ENCODE data around the gene CCNH. TPM values are rescaled to one million over a fixed set of nuclear protein-coding genes. Genes with fewer than 3 reads are reported as not detected.

Gene CCNH
- total RNA-seq, 1 donor from 2014 or later = 23.1 TPM

DNA sequence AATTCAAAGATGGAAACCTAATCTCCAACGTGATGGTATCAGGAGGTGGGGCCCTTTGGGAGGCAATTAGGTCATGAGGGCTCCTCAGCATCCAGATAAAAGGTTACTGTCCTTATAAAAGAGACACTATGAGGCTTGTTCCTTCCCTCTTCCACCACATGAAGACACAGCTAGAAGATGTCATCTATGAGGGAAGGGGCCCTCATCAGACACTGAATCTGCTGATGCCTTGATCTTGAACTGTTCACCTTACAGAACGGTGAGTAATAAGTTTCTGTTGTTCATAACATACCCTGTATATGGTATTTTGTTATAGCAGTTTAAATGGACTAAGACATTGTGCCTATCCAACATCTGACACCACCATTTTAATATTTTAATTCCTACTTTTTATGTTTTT is 19.7 kb upstream of the CCNH start:
- peaks cover 28% of the 10 kb centered on the region for H3K27me3 Mint-ChIP-seq (ENCODE audit: low read depth)
- H3K4me3 Mint-ChIP-seq (ENCODE audit: unreplicated experiment) = no peak overlapping the region
- no peaks in the 10 kb centered on the region for H3K36me3 Mint-ChIP-seq (ENCODE audit: low read depth)
- no peaks in the 10 kb centered on the region for H3K4me1 Mint-ChIP-seq (ENCODE audit: low read depth)
- no peak overlapping the region for H3K27ac Mint-ChIP-seq (ENCODE audit: unreplicated experiment)
- no peak for DNase-seq (ENCODE audit: low spot score)
- H3K9me3 Mint-ChIP-seq (ENCODE audit: low read depth) = no peaks in the 10 kb centered on the region
- no peak for TF ChIP-seq CTCF (IDR thresholded peaks at IDR 0.05)

DNA sequence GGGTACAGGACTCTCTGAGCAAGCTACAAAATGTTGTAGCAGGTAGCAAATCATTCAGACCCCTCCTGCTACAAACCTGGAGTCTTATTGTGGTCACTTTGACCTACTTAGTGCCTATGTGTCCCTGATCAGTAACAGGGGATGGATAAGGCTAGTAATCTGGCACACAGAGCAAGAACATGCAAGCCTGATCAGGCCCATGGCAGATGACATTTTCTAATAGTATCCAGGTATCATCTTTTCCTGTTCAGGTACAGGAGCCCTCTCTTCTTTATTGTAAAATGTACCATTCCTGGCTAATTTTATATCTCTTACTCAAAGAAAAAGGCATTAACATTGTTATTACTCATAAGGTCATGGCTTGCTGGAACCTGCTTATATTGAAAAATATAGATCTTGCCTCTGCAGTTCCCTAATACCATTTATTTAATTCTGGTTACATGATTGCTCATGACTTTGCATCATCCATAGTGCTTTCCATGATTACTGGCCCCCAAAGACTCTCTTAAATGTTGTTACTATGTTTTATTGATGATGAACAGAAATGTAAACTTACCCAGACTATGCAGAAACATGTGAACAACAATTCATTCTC is 18.2 kb upstream of the CCNH start:
- H3K27ac Mint-ChIP-seq (ENCODE audit: unreplicated experiment) = no peak overlapping the region
- peaks cover 30% of the 10 kb centered on the region for H3K27me3 Mint-ChIP-seq (ENCODE audit: low read depth)
- DNase-seq (ENCODE audit: low spot score) = no peak
- H3K4me3 Mint-ChIP-seq (ENCODE audit: unreplicated experiment) = no peak overlapping the region
- H3K4me1 Mint-ChIP-seq (ENCODE audit: low read depth) = no peaks in the 10 kb centered on the region
- no peak for TF ChIP-seq CTCF (IDR thresholded peaks at IDR 0.05)
- H3K9me3 Mint-ChIP-seq (ENCODE audit: low read depth) = peaks cover 5% of the 10 kb centered on the region
- H3K36me3 Mint-ChIP-seq (ENCODE audit: low read depth) = no peaks in the 10 kb centered on the region

GRCh38 chr5:87423755-87424154 is 11.0 kb upstream of the CCNH start:
- Mint-ChIP-seq H3K4me1 (ENCODE audit: low read depth) (no peaks in the 10 kb centered on the region), H3K27ac (ENCODE audit: unreplicated experiment) (no peak overlapping the region), H3K27me3 (ENCODE audit: low read depth) (peaks cover 5% of the 10 kb centered on the region), H3K4me3 (ENCODE audit: unreplicated experiment) (no peak overlapping the region), H3K36me3 (ENCODE audit: low read depth) (no peaks in the 10 kb centered on the region), H3K9me3 (ENCODE audit: low read depth) (peaks cover 5% of the 10 kb centered on the region)
- no peak for DNase-seq (ENCODE audit: low spot score)
- TF ChIP-seq CTCF (IDR thresholded peaks at IDR 0.05) = no peak

DNA sequence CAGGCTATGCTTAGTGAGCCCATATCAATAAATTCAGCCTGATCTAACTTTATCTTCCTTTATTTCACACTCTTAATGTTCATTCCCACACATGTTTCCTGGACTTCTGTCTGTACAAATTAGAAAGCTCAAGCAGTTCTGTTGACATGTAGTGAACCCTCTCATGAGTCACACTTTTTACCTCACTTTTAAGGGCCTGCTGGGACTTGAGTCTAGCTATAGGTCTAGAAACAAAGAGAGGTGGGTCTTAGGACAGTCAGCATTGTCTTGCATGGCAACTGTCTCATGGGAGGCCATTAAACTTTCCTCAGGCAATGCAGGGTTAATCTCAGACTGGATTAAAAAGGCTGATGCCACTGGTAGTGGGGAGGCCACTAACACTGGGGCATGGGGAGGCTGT is 8.6 kb upstream of the CCNH start:
- no peaks in the 10 kb centered on the region for H3K27me3 Mint-ChIP-seq (ENCODE audit: low read depth)
- H3K9me3 Mint-ChIP-seq (ENCODE audit: low read depth) = no peaks in the 10 kb centered on the region
- DNase-seq (ENCODE audit: low spot score) = no peak
- H3K4me1 Mint-ChIP-seq (ENCODE audit: low read depth) = no peaks in the 10 kb centered on the region
- no peak for TF ChIP-seq CTCF (IDR thresholded peaks at IDR 0.05)
- no peak overlapping the region for H3K4me3 Mint-ChIP-seq (ENCODE audit: unreplicated experiment)
- H3K36me3 Mint-ChIP-seq (ENCODE audit: low read depth) = no peaks in the 10 kb centered on the region
- H3K27ac Mint-ChIP-seq (ENCODE audit: unreplicated experiment) = no peak overlapping the region

GRCh38 chr5:87418506-87418905 is 5.8 kb upstream of the CCNH start:
- TF ChIP-seq CTCF (IDR thresholded peaks at IDR 0.05) = no peak

More at GRCh38 chr5:87418506-87418905, 5.8 kb upstream of the CCNH start:
- Mint-ChIP-seq H3K27me3 (ENCODE audit: low read depth) (no peaks in the 10 kb centered on the region), H3K36me3 (ENCODE audit: low read depth) (no peaks in the 10 kb centered on the region), H3K9me3 (ENCODE audit: low read depth) (no peaks in the 10 kb centered on the region), H3K4me3 (ENCODE audit: unreplicated experiment) (no peak overlapping the region), H3K27ac (ENCODE audit: unreplicated experiment) (no peak overlapping the region), H3K4me1 (ENCODE audit: low read depth) (no peaks in the 10 kb centered on the region)
- DNase-seq (ENCODE audit: low spot score) = no peak

All from chondrocyte (in vitro differentiated cells).